ENCODE data around the gene DOK5. TPM values are rescaled to one million over a fixed set of nuclear protein-coding genes. Genes with fewer than 3 reads are reported as not detected.
A peak's percentile ranks its signal among the peaks of the same experiment; 100 is the strongest.

The DOK5 gene
- total and polyA plus RNA-seq, 4 donors: 19.1 to 45.7 (median 32.7) TPM

DNA sequence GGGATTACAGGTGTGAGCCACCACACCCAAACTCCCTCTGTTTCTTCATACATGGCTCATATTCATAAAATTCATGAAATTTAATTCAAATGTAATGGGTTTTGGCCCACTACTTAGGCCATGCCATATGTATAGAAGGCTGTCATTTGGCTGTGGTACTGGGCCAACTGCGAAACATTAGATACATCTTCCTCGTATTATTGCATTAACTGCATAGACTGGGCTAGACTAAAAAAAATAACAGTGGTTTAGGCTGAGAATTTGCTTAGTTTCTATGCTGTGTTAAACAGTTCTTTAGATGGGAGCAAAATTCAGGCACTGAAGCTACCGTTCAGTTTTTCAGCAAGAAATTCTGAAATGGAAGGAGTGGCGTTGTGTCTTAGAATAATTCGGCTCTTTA lies 133.6 kb downstream of the DOK5 start:
- H3K9me3 ChIP-seq (ENCODE audit: control insufficient read depth, insufficient read depth, low read length): no peaks in the 10 kb centered on the region
- no peak overlapping the region for H3K4me3 ChIP-seq (ENCODE audit: low read depth, low read length)
- no peaks in the 10 kb centered on the region for H3K4me1 ChIP-seq (ENCODE audit: control insufficient read depth, insufficient read depth, low read length)
- no peak overlapping the region for H3K27ac ChIP-seq (ENCODE audit: low read depth, low read length)
- no peaks in the 10 kb centered on the region for H3K27me3 ChIP-seq (ENCODE audit: control insufficient read depth, insufficient read depth, low read length)
- peaks cover 3% of the 10 kb centered on the region for H3K36me3 ChIP-seq (ENCODE audit: control insufficient read depth, insufficient read depth, low read length)
- peak in 1 of 6 donors; percentile 72 for DNase-seq (ENCODE audit: low read depth in 4 of 6, low spot score in 6 of 6)
- WGBS (ENCODE audit: insufficient coverage): no CpG with 5 or more reads among the region's 5 CpGs

DNA sequence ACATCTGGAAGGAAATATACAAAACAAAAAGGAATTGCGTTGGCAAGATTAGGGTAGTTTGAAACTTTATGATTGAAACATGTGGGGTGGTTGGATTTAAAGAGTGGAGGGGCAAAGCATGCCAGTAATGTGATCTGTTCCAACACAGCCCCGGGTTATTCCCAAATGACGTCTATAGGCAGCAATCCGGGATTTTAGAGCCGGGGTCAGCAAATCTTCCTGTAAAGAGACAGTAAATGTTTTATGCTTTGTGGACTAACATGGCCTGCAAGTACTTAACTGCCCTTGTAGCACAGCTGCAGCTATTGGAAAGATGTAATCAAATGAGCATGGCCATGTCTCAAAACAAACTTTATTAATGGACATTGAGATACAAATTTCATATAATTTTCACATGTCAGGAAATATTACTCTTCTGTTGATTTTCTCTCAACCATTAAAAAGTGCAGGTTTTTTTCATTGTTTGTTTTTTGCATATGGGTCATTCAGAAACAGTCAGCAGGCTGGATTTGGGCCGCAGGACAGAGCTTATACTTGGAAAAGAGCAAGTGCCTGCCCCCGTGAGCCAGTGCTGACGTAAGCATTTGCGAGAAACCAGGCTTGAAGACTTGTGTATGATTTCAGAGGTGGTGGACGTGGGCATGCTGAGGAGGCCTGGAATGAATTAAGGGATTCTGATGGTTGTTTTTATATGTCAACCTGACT lies 136.5 kb downstream of the DOK5 start:
- 69% methylated on average over 9 of the region's 10 CpGs for WGBS (ENCODE audit: insufficient coverage)
- DNase-seq (ENCODE audit: low read depth in 4 of 6, low spot score in 6 of 6): no peak
- peaks cover 4% of the 10 kb centered on the region for H3K36me3 ChIP-seq (ENCODE audit: control insufficient read depth, insufficient read depth, low read length)
- H3K9me3 ChIP-seq (ENCODE audit: control insufficient read depth, insufficient read depth, low read length): no peaks in the 10 kb centered on the region
- H3K4me1 ChIP-seq (ENCODE audit: control insufficient read depth, insufficient read depth, low read length): no peaks in the 10 kb centered on the region
- H3K4me3 ChIP-seq (ENCODE audit: low read depth, low read length): no peak overlapping the region
- peak overlapping the region; percentile 16 for H3K27ac ChIP-seq (ENCODE audit: low read depth, low read length)
- no peaks in the 10 kb centered on the region for H3K27me3 ChIP-seq (ENCODE audit: control insufficient read depth, insufficient read depth, low read length)

DNA sequence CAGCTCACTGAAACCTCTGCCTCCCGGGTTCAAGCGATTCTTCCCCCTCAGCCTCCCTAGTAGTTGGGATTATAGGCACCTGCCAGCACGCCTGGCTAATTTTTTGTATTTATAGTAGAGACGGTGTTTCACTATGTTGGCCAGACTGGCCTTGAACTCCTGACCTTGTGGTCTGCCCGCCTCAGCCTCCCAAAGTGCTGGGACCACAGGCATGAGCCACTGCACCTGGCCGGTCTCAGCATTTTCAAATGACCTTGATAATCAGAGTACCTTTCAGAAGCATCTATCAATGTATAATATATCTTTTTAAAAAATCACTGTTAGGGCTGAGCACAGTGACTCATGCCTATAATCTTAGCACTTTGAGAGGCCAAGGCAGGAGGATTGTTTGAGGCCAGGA lies 143.0 kb downstream of the DOK5 start:
- no peak overlapping the region for H3K27ac ChIP-seq (ENCODE audit: low read depth, low read length)
- no peaks in the 10 kb centered on the region for H3K9me3 ChIP-seq (ENCODE audit: control insufficient read depth, insufficient read depth, low read length)
- no peak overlapping the region for H3K4me3 ChIP-seq (ENCODE audit: low read depth, low read length)
- whole genome bisulfite sequencing (ENCODE audit: insufficient coverage): no CpG with 5 or more reads among the region's 6 CpGs
- peaks cover 6% of the 10 kb centered on the region for H3K36me3 ChIP-seq (ENCODE audit: control insufficient read depth, insufficient read depth, low read length)
- no peaks in the 10 kb centered on the region for H3K27me3 ChIP-seq (ENCODE audit: control insufficient read depth, insufficient read depth, low read length)
- DNase-seq (ENCODE audit: low read depth in 4 of 6, low spot score in 6 of 6): no peak
- peaks cover 19% of the 10 kb centered on the region for H3K4me1 ChIP-seq (ENCODE audit: control insufficient read depth, insufficient read depth, low read length)

DNA sequence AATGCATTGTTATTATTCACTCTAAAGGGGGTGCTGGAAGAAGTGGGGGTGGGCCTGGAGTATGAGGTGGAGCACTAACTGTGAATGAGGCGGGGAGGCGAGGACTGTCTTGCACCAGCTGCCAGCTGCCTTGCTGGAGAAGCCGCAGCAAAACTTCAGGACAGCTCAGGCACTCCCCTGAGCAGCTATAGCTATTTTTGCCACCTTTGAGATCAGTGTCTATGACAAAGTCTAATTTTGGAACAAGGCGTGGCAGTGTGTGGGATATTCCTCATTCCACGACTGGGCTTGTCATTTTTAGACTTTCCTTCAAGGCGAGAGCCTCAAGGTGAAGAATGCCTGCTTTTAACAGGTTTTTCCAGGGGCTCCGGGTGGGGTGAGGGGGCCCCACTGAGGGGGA lies 143.8 kb downstream of the DOK5 start:
- no peaks in the 10 kb centered on the region for H3K27me3 ChIP-seq (ENCODE audit: control insufficient read depth, insufficient read depth, low read length)
- no peak overlapping the region for H3K4me3 ChIP-seq (ENCODE audit: low read depth, low read length)
- peak in 1 of 6 donors; percentile 53 for DNase-seq (ENCODE audit: low read depth in 4 of 6, low spot score in 6 of 6)
- H3K27ac ChIP-seq (ENCODE audit: low read depth, low read length): no peak overlapping the region
- no peaks in the 10 kb centered on the region for H3K9me3 ChIP-seq (ENCODE audit: control insufficient read depth, insufficient read depth, low read length)
- WGBS (ENCODE audit: insufficient coverage): 72% methylated on average over 6 of the region's 7 CpGs
- H3K36me3 ChIP-seq (ENCODE audit: control insufficient read depth, insufficient read depth, low read length): peaks cover 6% of the 10 kb centered on the region
- H3K4me1 ChIP-seq (ENCODE audit: control insufficient read depth, insufficient read depth, low read length): peaks cover 27% of the 10 kb centered on the region

DNA sequence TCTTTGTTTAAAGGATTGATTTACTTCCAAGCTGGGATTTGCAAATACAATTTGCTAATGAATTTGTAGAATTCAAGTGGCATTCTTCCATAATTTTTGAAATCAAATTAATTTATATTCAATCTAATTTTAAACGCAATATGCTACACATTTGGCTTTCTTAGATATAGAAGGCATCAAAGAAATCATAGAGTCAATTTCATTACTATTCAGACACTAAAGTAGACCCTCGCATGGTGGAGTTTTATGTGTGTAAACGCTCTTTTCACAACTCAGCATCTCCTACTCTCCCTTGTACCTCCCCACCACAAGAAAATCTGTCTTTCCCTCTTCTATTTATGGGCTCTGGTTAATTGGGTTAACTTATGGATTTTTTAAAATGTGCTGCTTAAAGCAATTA lies 144.3 kb downstream of the DOK5 start:
- WGBS (ENCODE audit: insufficient coverage): no CpG with 5 or more reads among the region's 3 CpGs
- no peaks in the 10 kb centered on the region for H3K9me3 ChIP-seq (ENCODE audit: control insufficient read depth, insufficient read depth, low read length)
- peak in 1 of 6 donors; percentile 58 for DNase-seq (ENCODE audit: low read depth in 4 of 6, low spot score in 6 of 6)
- peaks cover 29% of the 10 kb centered on the region for H3K4me1 ChIP-seq (ENCODE audit: control insufficient read depth, insufficient read depth, low read length)
- H3K27me3 ChIP-seq (ENCODE audit: control insufficient read depth, insufficient read depth, low read length): no peaks in the 10 kb centered on the region
- H3K4me3 ChIP-seq (ENCODE audit: low read depth, low read length): no peak overlapping the region
- no peak overlapping the region for H3K27ac ChIP-seq (ENCODE audit: low read depth, low read length)
- H3K36me3 ChIP-seq (ENCODE audit: control insufficient read depth, insufficient read depth, low read length): peaks cover 6% of the 10 kb centered on the region

DNA sequence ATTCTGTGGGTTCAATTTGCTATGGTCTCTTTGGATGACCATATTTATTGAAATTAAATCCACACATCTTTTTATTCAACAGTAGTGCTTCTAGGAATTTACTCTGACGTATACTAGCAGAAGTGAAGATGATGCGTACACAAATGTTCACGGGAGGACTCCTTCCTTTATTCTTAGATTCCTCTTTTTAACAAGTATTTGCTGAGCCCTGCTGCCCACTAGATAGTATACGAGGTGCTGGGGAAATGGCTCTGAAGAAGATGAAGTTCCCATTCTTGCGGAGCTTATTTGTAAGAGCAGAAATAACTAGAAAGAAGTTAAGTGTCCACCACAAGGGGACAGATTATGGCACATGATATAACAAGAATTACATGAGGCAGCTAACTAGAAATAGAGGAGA lies 145.2 kb downstream of the DOK5 start:
- Histone ChIP-seq H3K9me3 (ENCODE audit: control insufficient read depth, insufficient read depth, low read length) (no peaks in the 10 kb centered on the region), H3K36me3 (ENCODE audit: control insufficient read depth, insufficient read depth, low read length) (peaks cover 6% of the 10 kb centered on the region), H3K27me3 (ENCODE audit: control insufficient read depth, insufficient read depth, low read length) (no peaks in the 10 kb centered on the region), H3K27ac (ENCODE audit: low read depth, low read length) (no peak overlapping the region), H3K4me3 (ENCODE audit: low read depth, low read length) (no peak overlapping the region), H3K4me1 (ENCODE audit: control insufficient read depth, insufficient read depth, low read length) (peaks cover 34% of the 10 kb centered on the region)
- WGBS (ENCODE audit: insufficient coverage): no CpG with 5 or more reads among the region's 5 CpGs
- no peak for DNase-seq (ENCODE audit: low read depth in 4 of 6, low spot score in 6 of 6)

DNA sequence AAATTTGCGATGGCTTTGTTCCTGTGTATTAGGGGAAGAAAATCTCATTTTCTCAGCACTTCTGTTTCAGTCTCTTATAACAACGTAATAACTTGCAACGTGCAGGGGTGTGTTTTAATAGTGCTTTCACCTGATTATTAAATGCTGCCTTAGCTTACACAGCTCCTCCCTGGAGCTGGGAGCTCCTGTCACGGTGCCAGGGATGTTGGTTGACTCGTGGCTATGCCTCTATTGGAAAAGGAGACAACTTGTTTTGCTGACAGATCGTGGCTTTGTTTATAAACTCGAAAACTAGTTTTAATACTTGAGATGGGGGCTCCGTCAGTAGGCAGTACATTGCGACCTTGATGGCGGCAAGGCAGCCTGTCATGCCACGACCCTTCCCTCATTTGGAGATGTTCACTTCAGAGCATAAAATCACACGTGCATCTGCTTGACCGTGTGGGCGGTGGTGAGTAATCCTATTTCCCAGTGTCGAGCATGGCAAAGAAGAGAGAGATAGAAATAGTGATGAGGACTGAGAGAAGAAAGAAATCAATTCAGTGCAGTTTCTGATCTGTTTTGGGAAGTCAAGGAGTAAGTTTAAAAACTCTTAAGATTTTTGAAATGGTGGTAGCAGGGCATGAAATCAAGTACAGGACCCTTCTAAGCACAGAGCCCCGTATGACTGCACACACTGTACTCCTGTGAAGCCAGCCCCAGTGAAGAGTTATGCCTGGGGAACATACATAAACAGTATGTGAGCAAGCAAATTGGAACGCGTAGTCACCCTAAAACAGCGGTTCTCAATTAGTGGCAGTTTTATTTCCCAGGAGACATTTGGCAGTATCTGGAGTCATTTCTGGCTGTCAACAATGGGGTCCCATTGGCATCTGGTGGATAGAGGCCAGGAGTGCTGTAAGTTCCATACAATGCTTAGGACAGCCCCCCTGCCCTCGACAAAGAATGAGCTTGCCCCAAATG lies 147.2 kb downstream of the DOK5 start:
- Histone ChIP-seq H3K4me3 (ENCODE audit: low read depth, low read length) (no peak overlapping the region), H3K4me1 (ENCODE audit: control insufficient read depth, insufficient read depth, low read length) (peaks cover 34% of the 10 kb centered on the region), H3K27ac (ENCODE audit: low read depth, low read length) (peak overlapping the region; percentile 85), H3K9me3 (ENCODE audit: control insufficient read depth, insufficient read depth, low read length) (no peaks in the 10 kb centered on the region), H3K27me3 (ENCODE audit: control insufficient read depth, insufficient read depth, low read length) (no peaks in the 10 kb centered on the region), H3K36me3 (ENCODE audit: control insufficient read depth, insufficient read depth, low read length) (peaks cover 3% of the 10 kb centered on the region)
- 44% methylated on average over 15 of the region's 20 CpGs for WGBS (ENCODE audit: insufficient coverage)
- peak in 2 of 6 donors; percentile 65 to 74 for DNase-seq (ENCODE audit: low read depth in 4 of 6, low spot score in 6 of 6)

DNA sequence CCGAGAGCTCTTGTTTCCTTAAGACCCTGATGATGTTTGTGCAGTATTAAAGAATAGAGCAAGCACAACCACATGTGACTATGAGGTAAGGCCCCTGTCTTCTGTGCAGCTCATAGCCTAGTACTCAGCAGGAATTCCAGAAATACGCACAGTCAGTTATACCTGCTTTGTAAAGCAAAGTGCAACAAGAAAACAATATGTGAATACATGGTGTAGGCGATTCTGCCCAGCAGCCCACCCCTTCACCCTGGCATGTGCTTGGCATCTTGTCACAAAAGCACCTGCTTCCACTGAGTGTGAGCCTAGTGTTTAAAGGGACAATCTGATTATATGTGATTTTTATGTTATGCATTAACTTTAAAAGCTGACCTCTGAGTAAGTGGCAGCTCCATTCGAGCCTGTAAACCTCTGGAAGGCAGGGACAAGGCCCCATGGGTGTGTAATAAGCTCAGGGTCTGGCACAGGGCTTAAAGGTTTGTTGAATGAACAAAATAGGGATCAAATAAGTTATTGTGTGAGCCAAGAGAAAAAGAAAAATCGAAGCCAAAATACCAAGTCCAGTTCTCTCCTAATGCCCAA lies 148.7 kb downstream of the DOK5 start:
- H3K4me1 ChIP-seq (ENCODE audit: control insufficient read depth, insufficient read depth, low read length): peaks cover 34% of the 10 kb centered on the region
- H3K4me3 ChIP-seq (ENCODE audit: low read depth, low read length): no peak overlapping the region
- no peaks in the 10 kb centered on the region for H3K36me3 ChIP-seq (ENCODE audit: control insufficient read depth, insufficient read depth, low read length)
- no peaks in the 10 kb centered on the region for H3K9me3 ChIP-seq (ENCODE audit: control insufficient read depth, insufficient read depth, low read length)
- no peaks in the 10 kb centered on the region for H3K27me3 ChIP-seq (ENCODE audit: control insufficient read depth, insufficient read depth, low read length)
- 26% methylated on average over 3 of the region's 5 CpGs for WGBS (ENCODE audit: insufficient coverage)
- peak overlapping the region; percentile 85 for H3K27ac ChIP-seq (ENCODE audit: low read depth, low read length)
- DNase-seq (ENCODE audit: low read depth in 4 of 6, low spot score in 6 of 6): peak in 1 of 6 donors; percentile 60

DNA sequence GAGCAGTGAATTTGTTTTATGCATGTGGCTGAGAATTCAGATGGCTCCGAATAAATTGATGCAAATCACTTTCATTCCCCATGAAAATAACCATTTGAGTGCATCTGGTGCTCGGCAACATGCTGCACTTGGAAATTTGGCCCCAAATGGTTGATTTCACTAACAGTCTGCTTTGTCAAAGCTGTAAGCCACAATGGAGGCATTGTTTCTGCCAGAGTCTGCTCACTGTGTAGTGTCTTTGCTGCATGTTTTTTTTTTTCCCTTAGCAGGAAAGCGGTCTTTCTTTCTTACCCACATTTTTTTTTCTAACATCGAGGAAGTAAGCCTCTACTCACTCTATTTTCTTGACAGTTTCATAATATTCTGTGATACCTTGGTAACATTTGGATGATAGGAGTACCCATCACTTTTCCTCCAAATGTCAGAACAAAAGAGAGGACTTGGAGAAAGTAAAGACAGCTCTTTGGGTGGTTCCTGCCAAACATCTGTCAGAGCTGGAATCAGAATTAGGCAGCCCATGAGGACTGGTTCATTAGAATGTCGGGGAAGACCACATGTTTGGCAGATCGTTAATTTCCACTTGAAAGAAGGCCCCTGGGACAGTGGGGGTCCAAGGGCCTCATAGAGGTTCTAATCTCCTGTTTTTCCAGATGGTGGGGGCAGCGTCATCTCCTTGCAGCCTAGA lies 149.5 kb downstream of the DOK5 start:
- Histone ChIP-seq H3K4me1 (ENCODE audit: control insufficient read depth, insufficient read depth, low read length) (peaks cover 31% of the 10 kb centered on the region), H3K4me3 (ENCODE audit: low read depth, low read length) (no peak overlapping the region)

More for the DNA sequence above, 149.5 kb downstream of the DOK5 start:
- H3K36me3 ChIP-seq (ENCODE audit: control insufficient read depth, insufficient read depth, low read length): no peaks in the 10 kb centered on the region
- peak overlapping the region; percentile 85 for H3K27ac ChIP-seq (ENCODE audit: low read depth, low read length)
- peak; percentile 62 to 97 (median 76) for DNase-seq (ENCODE audit: low read depth in 4 of 6, low spot score in 6 of 6)
- WGBS (ENCODE audit: insufficient coverage): 12% methylated on average over 4 of the region's 7 CpGs
- no peaks in the 10 kb centered on the region for H3K9me3 ChIP-seq (ENCODE audit: control insufficient read depth, insufficient read depth, low read length)
- no peaks in the 10 kb centered on the region for H3K27me3 ChIP-seq (ENCODE audit: control insufficient read depth, insufficient read depth, low read length)

Measured in spinal cord (tissue), 10 donors.